HG03097 (cell line): ENCODE data around the gene RNF213.

Source experiments
- ATAC-seq: cut with Tn5 transposase; IDR thresholded peaks from one replicate; pipeline ENCODE4 v1.9.1; 2021; ENCODE audit not compliant: unreplicated experiment, low FRiP score

RNF213 gene

GRCh38 chr17:80346498-80347275 is 86.0 kb downstream of the RNF213 start:
- no peak for ATAC-seq

GRCh38 chr17:80347536-80347935 is 86.9 kb downstream of the RNF213 start:
- no peak for ATAC-seq

- no peak for ATAC-seq
Observed at GRCh38 chr17:80347948-80348351, 87.3 kb downstream of the RNF213 start.

- ATAC-seq = no peak
Observed at GRCh38 chr17:80348551-80349150, 88.0 kb downstream of the RNF213 start.

GRCh38 chr17:80349151-80349651 is 88.5 kb downstream of the RNF213 start:
- no peak for ATAC-seq

GRCh38 chr17:80349751-80350150 is 89.1 kb downstream of the RNF213 start:
- ATAC-seq = no peak

- no peak for ATAC-seq
Observed at GRCh38 chr17:80352216-80352895, 91.7 kb downstream of the RNF213 start.

- no peak for ATAC-seq
Observed at GRCh38 chr17:80352991-80353665, 92.5 kb downstream of the RNF213 start.

GRCh38 chr17:80353718-80354275 is 93.1 kb downstream of the RNF213 start:
- no peak for ATAC-seq

GRCh38 chr17:80354336-80354735 is 93.7 kb downstream of the RNF213 start:
- no peak for ATAC-seq

- ATAC-seq = no peak
Observed at GRCh38 chr17:80356231-80356856, 95.7 kb downstream of the RNF213 start.

GRCh38 chr17:80358131-80358530 is 97.5 kb downstream of the RNF213 start:
- ATAC-seq = no peak

GRCh38 chr17:80358861-80359260 is 98.2 kb downstream of the RNF213 start:
- ATAC-seq = no peak

GRCh38 chr17:80359422-80360110 is 98.9 kb downstream of the RNF213 start:
- ATAC-seq = no peak

GRCh38 chr17:80360396-80360795 is 99.7 kb downstream of the RNF213 start:
- ATAC-seq = no peak

GRCh38 chr17:80361495-80362220 is 101.0 kb downstream of the RNF213 start:
- no peak for ATAC-seq

GRCh38 chr17:80362428-80363119 is 101.9 kb downstream of the RNF213 start:
- ATAC-seq = no peak

- ATAC-seq = no peak
Observed at GRCh38 chr17:80363120-80363515, 102.5 kb downstream of the RNF213 start.
